ENCODE data around the gene CASQ1. TPM values are rescaled to one million over a fixed set of nuclear protein-coding genes. Genes with fewer than 3 reads are reported as not detected.
A peak's percentile ranks its signal among the peaks of the same experiment; 100 is the strongest.

Gene CASQ1
- total and polyA plus RNA-seq, 9 donors = 0.06 to 0.92 (median 0.43) TPM; not detected in 3

DNA sequence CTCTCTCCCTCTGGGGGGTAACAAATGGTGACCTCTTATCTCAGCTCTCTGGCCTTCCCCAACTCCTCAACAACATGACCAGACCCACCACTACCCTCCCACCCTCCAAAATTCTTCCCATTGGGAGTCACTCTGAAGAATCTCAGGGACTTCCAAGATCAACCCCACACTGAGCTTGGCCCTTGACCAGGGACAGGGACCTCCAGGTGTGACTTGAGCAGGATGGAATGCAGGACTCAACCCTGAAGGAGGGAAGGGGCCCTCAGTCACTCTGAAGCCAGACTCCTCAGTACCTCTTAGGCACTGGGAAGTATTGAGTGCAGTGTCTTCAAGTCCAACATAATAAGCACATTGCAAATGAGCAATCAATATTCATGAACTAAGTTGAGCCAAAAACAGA is 1.9 kb downstream of the CASQ1 start:
- H3K27ac ChIP-seq = no peak overlapping the region
- intact Hi-C loops (cut with DNase I) = loop anchor here (2.0 to 10.0 kb wide), 8 partner anchors 27 to 183 kb away; partner anchors contain the start of gene ATP1A2 (in 1 of the 4)
- TF ChIP-seq, protein P1, sequence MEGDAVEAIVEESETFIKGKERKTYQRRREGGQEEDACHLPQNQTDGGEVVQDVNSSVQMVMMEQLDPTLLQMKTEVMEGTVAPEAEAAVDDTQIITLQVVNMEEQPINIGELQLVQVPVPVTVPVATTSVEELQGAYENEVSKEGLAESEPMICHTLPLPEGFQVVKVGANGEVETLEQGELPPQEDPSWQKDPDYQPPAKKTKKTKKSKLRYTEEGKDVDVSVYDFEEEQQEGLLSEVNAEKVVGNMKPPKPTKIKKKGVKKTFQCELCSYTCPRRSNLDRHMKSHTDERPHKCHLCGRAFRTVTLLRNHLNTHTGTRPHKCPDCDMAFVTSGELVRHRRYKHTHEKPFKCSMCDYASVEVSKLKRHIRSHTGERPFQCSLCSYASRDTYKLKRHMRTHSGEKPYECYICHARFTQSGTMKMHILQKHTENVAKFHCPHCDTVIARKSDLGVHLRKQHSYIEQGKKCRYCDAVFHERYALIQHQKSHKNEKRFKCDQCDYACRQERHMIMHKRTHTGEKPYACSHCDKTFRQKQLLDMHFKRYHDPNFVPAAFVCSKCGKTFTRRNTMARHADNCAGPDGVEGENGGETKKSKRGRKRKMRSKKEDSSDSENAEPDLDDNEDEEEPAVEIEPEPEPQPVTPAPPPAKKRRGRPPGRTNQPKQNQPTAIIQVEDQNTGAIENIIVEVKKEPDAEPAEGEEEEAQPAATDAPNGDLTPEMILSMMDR (IDR thresholded peaks at IDR 0.05) = no peak
- TF ChIP-seq POLR2A (IDR thresholded peaks at IDR 0.05) = no peak

GRCh38 chr1:160193091-160193819 is 2.9 kb downstream of the CASQ1 start:
- no peak overlapping the region for H3K4me3 ChIP-seq
- H3K36me3 ChIP-seq = no peaks in the 10 kb centered on the region
- 24 to 29% (median 25%) methylated on average over 16 of the region's 16 CpGs for WGBS, 3 donors
- DNase-seq = peak; percentile 82 to 91 (median 91)
- no peak for TF ChIP-seq EP300 (IDR thresholded peaks at IDR 0.05)
- TF ChIP-seq, protein P1 (IDR thresholded peaks at IDR 0.05) = peak; percentile 91 to 98 (median 95)
- no peaks in the 10 kb centered on the region for H3K27me3 ChIP-seq
- no peak overlapping the region for H3K27ac ChIP-seq
- H3K4me1 ChIP-seq (ENCODE audit: insufficient read depth) = peaks cover 1% of the 10 kb centered on the region
- intact Hi-C loops (cut with DNase I) = loop anchor here (2.0 to 10.0 kb wide), 8 partner anchors 26 to 182 kb away; partner anchors contain the start of gene ATP1A2 (in 1 of the 4)
- no peaks in the 10 kb centered on the region for H3K9me3 ChIP-seq

More for the DNA sequence above, 1.9 kb downstream of the CASQ1 start:
- peaks cover 1% of the 10 kb centered on the region for H3K4me1 ChIP-seq (ENCODE audit: insufficient read depth)
- H3K9me3 ChIP-seq = no peaks in the 10 kb centered on the region
- H3K4me3 ChIP-seq = no peak overlapping the region
- no peak for DNase-seq
- no peaks in the 10 kb centered on the region for H3K36me3 ChIP-seq
- H3K27me3 ChIP-seq = no peaks in the 10 kb centered on the region

DNA sequence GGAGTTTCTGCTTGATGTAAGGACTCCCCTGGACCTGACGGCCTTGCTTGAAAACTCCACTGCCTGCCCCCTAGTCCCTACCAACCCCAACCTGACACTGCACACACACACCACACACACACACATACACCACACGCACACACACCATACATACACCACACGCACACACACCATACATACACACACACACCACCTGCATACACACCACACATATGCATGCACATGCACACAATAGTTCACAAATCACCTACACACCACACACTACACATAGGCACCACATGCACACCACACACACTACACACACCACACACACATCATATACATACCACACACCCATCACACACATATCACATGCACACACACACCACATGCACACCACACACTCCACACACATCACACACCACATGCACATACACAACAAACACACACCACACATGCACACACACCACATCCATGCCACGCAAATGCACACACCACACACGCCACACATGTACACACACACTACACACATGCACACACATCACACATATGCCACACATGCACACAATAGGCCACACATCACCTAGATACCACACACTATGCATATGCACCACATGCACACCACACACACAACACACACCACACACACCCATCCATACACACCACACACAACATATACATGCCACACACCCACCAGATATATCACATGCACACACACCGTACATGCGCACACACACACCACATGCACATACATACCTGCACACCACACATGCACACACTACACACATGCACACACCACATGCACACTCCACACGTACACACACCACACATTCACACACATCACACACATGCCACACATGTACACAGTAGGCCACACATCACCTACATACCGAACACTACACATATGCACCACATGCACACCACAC is 3.7 kb downstream of the CASQ1 start:
- Histone ChIP-seq H3K4me1 (ENCODE audit: insufficient read depth) (peaks cover 1% of the 10 kb centered on the region), H3K27ac (no peak overlapping the region), H3K9me3 (no peaks in the 10 kb centered on the region), H3K4me3 (no peak overlapping the region), H3K36me3 (no peaks in the 10 kb centered on the region), H3K27me3 (no peaks in the 10 kb centered on the region)
- 83 to 91% (median 84%) methylated on average over 9 of the region's 9 CpGs for WGBS, 3 donors
- no peak for TF ChIP-seq EP300 (IDR thresholded peaks at IDR 0.05)
- TF ChIP-seq, protein P1 (IDR thresholded peaks at IDR 0.05) = no peak
- TF ChIP-seq POLR2A (IDR thresholded peaks at IDR 0.05) = no peak
- intact Hi-C loops (cut with DNase I) = loop anchor here (2.0 to 10.0 kb wide), 8 partner anchors 25 to 181 kb away; partner anchors contain the start of gene ATP1A2 (in 1 of the 4)
- DNase-seq = no peak

DNA sequence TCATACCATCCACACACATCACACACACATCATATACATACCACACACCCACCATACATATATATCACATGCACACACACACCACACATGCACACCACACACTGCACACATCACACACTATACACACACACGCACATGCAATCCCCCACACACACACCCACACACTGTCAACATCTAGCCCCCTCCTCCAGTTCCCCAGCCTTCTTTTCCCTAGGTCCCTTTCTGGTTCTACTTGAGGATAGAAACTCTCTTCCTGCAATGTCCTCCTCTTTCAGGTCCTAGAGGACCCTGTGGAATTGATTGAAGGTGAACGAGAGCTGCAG is 4.3 kb downstream of the CASQ1 start:
- no peaks in the 10 kb centered on the region for H3K36me3 ChIP-seq
- WGBS, 3 donors = 53 to 62% (median 61%) methylated on average over 2 of the region's 2 CpGs
- peaks cover 1% of the 10 kb centered on the region for H3K4me1 ChIP-seq (ENCODE audit: insufficient read depth)
- H3K4me3 ChIP-seq = no peak overlapping the region
- no peaks in the 10 kb centered on the region for H3K27me3 ChIP-seq
- no peak overlapping the region for H3K27ac ChIP-seq
- intact Hi-C loops (cut with DNase I) = loop anchor here (5.0 to 10.0 kb wide), 7 partner anchors 43 to 180 kb away; partner anchors contain the start of gene ATP1A2 (in 1 of the 4)
- no peaks in the 10 kb centered on the region for H3K9me3 ChIP-seq
- no peak for TF ChIP-seq EP300 (IDR thresholded peaks at IDR 0.05)
- TF ChIP-seq POLR2A (IDR thresholded peaks at IDR 0.05) = no peak
- TF ChIP-seq, protein P1 (IDR thresholded peaks at IDR 0.05) = no peak
- no peak for DNase-seq

Data from ovary (tissue), 9 donors.